SK-N-SH treated with all-trans-retinoic acid at 6 μM for 48 hours (cell line): ENCODE data around the gene PCDHGA11.

Experiments used
- ARNTL ChIP-seq: fragments of 450-650 bp; formaldehyde crosslinking; IDR thresholded peaks from 2 replicates; pipeline ENCODE4 v1.5.0; 2020; ENCODE audit warnings: low read depth, mild to moderate bottlenecking, moderate library complexity, borderline replicate concordance
- CSDC2 ChIP-seq: fragments of 250-450 bp; sonication (Bioruptor Pico); IDR thresholded peaks from 2 replicates; pipeline ENCODE4 v1.5.0; 2020; ENCODE audit warnings: mild to moderate bottlenecking, moderate library complexity
- GLIS3 ChIP-seq: fragments of 250-450 bp; sonication (Bioruptor Pico); IDR thresholded peaks from 2 replicates; pipeline ENCODE4 v1.5.0; 2020; ENCODE audit warnings: mild to moderate bottlenecking, moderate library complexity
- ZFP3 ChIP-seq: fragments of 250-450 bp; sonication (Bioruptor Pico); IDR thresholded peaks from 2 replicates; pipeline ENCODE4 v1.5.0; 2020; ENCODE audit warnings: mild to moderate bottlenecking, moderate library complexity
- ZFP30 ChIP-seq: fragments of 450-650 bp; formaldehyde crosslinking; IDR thresholded peaks from 2 replicates; pipeline ENCODE4 v1.5.0; 2022; ENCODE audit warnings: mild to moderate bottlenecking, moderate library complexity
- ZNF565 ChIP-seq: fragments of 450-650 bp; formaldehyde crosslinking; conservative IDR thresholded peaks from 2 replicates; pipeline ENCODE4 v1.5.0; 2020; ENCODE audit warnings: low read depth, mild to moderate bottlenecking, moderate library complexity
- ZNF8 ChIP-seq: fragments of 450-650 bp; formaldehyde crosslinking; IDR thresholded peaks from 2 replicates; pipeline ENCODE4 v1.5.0; 2020; ENCODE audit warnings: mild to moderate bottlenecking, moderate library complexity
- TF ChIP-seq, protein P1 (sequence below): fragments of 250-450 bp; sonication (Bioruptor Pico); IDR thresholded peaks from 2 replicates; pipeline ENCODE4 v1.8.0; 2020; ENCODE audit warnings: mild to moderate bottlenecking, moderate library complexity, borderline replicate concordance
- TF ChIP-seq, protein P2 (sequence below): fragments of 250-450 bp; sonication (Bioruptor Pico); IDR thresholded peaks from 2 replicates; pipeline ENCODE4 v1.8.0; 2021; ENCODE audit warnings: low read depth, mild to moderate bottlenecking, moderate library complexity, borderline replicate concordance

DNA sequence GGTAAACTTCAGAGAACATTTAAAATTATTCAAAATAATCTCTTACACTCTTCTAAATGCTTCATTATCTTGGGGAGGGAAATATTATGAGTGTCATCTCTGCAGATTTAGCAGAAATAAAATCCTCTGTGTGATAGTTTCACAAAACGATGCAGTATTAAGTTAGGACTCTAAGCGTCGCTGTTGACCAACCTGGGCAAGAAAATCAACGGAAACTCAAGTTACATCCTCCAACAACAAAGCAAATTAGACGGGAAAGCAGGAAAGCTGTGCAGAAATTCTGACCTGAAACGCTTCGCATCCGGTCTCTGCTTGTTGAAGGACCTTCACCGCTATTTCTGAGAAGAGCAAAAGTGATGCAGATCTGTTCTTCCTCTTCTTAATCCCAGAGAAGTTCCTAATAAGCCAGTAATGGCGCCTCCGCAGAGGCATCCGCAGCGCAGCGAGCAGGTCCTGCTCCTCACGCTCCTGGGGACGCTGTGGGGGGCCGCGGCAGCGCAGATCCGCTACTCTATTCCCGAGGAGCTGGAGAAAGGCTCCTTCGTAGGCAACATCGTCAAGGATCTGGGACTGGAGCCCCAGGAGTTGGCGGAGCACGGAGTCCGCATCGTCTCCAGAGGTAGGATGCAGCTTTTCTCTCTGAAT lies 47.1 kb upstream of the PCDHGA11 start, which contains the start of gene PCDHGA6:
- TF ChIP-seq ZNF8 (CRISPR knock-in tag): no peak
- TF ChIP-seq, protein P1, sequence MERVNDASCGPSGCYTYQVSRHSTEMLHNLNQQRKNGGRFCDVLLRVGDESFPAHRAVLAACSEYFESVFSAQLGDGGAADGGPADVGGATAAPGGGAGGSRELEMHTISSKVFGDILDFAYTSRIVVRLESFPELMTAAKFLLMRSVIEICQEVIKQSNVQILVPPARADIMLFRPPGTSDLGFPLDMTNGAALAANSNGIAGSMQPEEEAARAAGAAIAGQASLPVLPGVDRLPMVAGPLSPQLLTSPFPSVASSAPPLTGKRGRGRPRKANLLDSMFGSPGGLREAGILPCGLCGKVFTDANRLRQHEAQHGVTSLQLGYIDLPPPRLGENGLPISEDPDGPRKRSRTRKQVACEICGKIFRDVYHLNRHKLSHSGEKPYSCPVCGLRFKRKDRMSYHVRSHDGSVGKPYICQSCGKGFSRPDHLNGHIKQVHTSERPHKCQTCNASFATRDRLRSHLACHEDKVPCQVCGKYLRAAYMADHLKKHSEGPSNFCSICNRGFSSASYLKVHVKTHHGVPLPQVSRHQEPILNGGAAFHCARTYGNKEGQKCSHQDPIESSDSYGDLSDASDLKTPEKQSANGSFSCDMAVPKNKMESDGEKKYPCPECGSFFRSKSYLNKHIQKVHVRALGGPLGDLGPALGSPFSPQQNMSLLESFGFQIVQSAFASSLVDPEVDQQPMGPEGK (CRISPR knock-in tag): no peak
- TF ChIP-seq ARNTL (CRISPR knock-in tag): no peak
- TF ChIP-seq ZNF565 (CRISPR knock-in tag): no peak
- no peak for TF ChIP-seq GLIS3 (CRISPR knock-in tag)
- TF ChIP-seq ZFP30 (CRISPR knock-in tag): no peak
- TF ChIP-seq, protein P2, sequence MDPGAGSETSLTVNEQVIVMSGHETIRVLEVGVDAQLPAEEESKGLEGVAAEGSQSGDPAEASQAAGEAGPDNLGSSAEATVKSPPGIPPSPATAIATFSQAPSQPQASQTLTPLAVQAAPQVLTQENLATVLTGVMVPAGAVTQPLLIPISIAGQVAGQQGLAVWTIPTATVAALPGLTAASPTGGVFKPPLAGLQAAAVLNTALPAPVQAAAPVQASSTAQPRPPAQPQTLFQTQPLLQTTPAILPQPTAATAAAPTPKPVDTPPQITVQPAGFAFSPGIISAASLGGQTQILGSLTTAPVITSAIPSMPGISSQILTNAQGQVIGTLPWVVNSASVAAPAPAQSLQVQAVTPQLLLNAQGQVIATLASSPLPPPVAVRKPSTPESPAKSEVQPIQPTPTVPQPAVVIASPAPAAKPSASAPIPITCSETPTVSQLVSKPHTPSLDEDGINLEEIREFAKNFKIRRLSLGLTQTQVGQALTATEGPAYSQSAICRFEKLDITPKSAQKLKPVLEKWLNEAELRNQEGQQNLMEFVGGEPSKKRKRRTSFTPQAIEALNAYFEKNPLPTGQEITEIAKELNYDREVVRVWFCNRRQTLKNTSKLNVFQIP (CRISPR knock-in tag): no peak
- TF ChIP-seq ZFP3: no peak
- no peak for TF ChIP-seq CSDC2 (CRISPR knock-in tag)
